ENCODE data around the gene USP21.

GRCh38 chr1:161153682-161154337 lies 5.5 kb upstream of the USP21 start, which contains the start of gene UFC1:
- TF ChIP-seq CTCF (IDR thresholded peaks at IDR 0.05; ENCODE audit: control extremely low read depth in 1 of 3, insufficient read depth in 1 of 3, low read depth in 1 of 3, low read length in 3 of 3), result no peak
- peak; percentile 84 for TF ChIP-seq RBBP5 (IDR thresholded peaks at IDR 0.05; ENCODE audit: borderline replicate concordance, low read depth, low read length)
- peak; percentile 83 to 90; a peak in 2 of 4 replicates for TF ChIP-seq SIN3A (conservative IDR thresholded peaks at IDR 0.05 in 1 of 2, IDR thresholded peaks at IDR 0.05 in 1 of 2; ENCODE audit: low read depth in 1 of 2, low read length in 2 of 2)
- no peak for TF ChIP-seq EZH2 (IDR thresholded peaks at IDR 0.05; ENCODE audit: low read depth, low read length, severe bottlenecking)
- TF ChIP-seq EGR1 (IDR thresholded peaks at IDR 0.05; ENCODE audit: borderline replicate concordance, low read depth, low read length), result no peak
- peak; percentile 84 to 94 for TF ChIP-seq POLR2A (IDR thresholded peaks at IDR 0.05; ENCODE audit: control extremely low read depth in 1 of 2, low read depth in 2 of 2, low read length in 2 of 2)
- TF ChIP-seq BRCA1 (IDR thresholded peaks at IDR 0.05; ENCODE audit: low read depth, low read length), result peak; percentile 50; the same call in 1 of the 2 replicates
- TF ChIP-seq POLR2AphosphoS5 (IDR thresholded peaks at IDR 0.05; ENCODE audit: low read depth, low read length), result peak; percentile 97
- no peak for TF ChIP-seq ZNF274 (IDR thresholded peaks at IDR 0.05; ENCODE audit: borderline replicate concordance, extremely low read depth, low read length)
- no peak for TF ChIP-seq JUN (IDR thresholded peaks at IDR 0.05; ENCODE audit: low read depth, low read length)
- TF ChIP-seq EP300 (IDR thresholded peaks at IDR 0.05; ENCODE audit: borderline replicate concordance in 1 of 2, low read depth in 2 of 2, low read length in 2 of 2), result 0 out of 3 replicates have a peak, but pooled peaks of 1 of the 2 experiments have one; percentile 2
- TF ChIP-seq E2F6 (IDR thresholded peaks at IDR 0.05), result no peak
